Activated T-cell treated with anti-CD3 and anti-CD28 coated beads for 1 hour (primary cell): ENCODE data around the gene CBR1.
A peak's percentile ranks its signal among the peaks of the same experiment; 100 is the strongest.
"Not testable (repeated sequence)": the region's sequence is repeated elsewhere in the genome, so short reads cannot be mapped to it uniquely, and the experiment has no call there.

Experiments used
- DNase-seq: peaks from one replicate; pipeline ENCODE4 v3.0.0-alpha.2; 2020; ENCODE audit warnings: low read depth

Gene CBR1

DNA sequence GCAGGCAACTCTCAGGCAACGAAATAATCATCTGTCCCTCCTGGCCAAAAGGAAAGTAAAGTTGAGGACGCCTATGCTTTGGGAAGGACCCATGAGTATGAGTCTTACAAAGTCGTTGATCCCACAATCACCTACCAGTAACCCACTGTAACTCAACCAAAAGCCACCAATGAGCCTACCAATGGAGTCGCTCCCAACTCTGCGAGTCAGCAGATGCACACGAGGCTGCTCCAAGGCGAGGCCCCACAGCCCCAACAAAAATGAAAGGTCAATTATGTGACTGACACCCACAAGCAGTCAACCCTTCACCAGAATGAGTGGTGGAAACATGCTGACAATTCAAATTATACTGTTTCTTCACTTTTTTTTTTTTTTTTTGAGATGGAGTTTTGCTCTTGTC is 21.5 kb upstream of the CBR1 start:
- DNase-seq: no peak

DNA sequence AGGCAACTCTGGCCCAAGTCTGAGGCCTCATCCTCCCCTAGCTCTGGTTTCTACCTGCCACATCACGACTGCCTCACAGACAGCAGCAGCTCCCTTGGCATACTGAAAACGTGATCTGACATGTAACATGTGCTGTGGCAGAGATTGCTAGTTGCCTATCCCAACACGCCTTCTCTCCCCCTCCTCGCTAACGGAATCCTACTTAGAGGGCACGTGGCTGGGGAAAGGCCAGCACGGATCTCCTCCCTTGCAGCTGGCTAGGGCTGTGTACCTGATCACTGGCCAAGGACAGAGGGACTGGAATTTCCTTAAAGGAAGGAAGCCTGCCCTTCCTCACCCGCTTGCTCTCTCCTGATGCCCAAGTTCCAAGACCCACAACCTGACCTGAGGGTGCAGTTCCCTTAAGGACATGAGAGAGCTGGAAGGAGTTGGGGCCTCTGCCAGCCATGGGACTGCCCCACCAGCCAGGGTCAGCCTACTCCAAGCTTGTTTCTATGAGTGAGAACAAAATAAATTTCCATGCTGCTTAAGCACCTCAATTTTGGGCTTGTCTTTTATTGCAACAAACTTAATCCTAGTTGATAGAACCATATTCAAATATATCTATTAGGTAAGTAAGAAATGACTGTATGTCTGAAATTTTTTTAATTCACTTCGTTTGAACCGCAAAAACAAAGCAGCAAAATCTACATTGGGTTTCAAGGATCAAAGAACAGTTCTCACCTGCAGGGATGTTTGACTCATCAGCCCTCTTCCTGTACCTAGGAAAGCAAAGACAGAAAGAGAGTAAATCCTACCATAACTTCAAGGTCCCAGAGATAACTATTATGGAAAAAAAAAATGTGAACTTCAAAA is 16.7 kb upstream of the CBR1 start:
- DNase-seq: no peak

DNA sequence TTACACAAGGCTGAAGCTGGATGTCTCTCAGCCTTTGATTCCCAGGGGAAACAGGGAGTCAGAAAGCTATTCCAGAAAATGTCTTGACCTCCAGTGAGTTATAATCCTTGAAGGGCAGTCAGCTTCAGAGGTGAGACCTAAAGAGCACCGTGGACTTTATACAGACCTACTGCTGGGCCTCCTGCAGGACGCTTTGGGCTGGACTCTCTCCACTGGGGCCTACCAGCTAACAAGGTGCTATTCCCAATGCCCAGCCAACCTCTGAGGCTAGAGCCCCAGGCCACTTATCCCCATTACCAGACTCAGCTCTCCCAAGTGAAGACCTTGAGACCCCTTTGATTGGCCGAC is 16.1 kb upstream of the CBR1 start:
- DNase-seq: no peak

DNA sequence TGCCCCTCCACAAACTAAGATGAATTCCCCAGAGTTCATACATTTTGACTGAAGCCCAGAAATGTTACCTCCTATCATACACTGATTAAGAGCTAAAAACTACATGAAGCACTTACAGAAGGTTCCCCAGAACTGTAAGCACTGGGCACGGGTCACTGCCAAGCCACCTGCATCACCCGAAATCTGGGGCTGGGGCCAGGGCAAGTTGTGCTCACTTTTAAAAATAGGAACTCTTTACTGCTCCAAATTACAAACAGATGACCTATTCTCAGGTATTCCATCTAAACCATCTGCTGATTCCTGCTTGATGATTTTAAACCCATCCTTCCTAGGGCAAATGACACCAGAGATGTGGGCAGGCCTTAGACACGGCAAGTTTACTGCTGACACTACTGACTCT is 14.3 kb upstream of the CBR1 start:
- DNase-seq: no peak

DNA sequence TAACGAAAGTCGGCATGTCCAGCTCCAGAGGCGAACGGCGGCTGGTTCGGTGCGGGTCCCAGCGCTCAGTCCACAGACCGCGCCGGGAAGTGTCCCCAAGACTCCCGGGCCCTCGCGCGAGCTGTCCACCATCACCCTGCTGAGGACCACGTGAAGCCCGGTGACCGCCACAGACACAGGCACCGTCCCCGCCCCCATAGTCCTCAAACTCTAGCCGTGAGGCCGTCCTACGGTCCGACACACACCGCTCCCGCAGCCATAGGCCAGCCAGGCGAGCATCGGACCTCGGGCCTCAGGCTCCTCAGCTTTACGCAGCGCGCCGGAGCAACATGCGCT is 10.0 kb upstream of the CBR1 start:
- DNase-seq: no peak

DNA sequence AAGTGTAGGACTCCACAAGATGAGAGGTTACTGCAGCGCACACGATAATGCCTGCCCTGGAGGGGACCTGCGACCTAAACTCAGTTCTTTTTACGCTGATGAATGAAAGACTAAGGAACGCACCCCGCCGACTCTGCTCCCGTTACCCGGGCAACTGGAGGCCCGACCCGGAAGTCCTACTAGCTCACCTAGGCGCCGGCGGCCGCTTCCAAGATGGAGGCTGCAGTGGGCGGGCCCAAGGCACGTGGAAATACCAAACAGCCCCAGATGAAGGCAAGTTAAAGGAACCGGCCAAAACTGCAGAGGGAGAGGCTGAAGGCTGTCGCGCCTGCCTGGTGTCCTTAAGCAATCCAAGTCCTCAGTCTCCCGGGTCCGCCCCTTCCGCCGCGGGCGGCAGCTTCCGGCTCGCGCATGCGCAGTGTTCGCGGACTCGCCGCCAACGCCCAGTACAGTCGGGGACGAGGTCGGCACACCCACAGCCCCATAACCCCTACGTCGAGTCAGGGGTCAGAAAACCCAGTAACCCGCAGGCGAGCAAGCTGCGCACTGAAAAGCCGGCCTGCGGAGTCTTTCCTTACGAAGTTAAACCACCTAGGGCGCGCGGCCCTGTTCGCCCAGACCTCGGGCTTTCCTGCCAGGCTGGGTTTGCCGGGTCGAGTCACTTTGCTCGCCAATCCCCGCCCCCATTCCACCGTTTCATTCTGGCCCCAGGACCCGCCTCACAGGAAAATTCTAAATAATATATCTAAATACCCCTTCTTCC is 9.5 kb upstream of the CBR1 start, which contains the start of gene SETD4:
Gene SETD4 (minus strand): TSS at position 368 of the 763 bp plus-strand sequence. CDS start 1,638 bp downstream, outside the sequence.
- DNase-seq: peak; percentile 90

DNA sequence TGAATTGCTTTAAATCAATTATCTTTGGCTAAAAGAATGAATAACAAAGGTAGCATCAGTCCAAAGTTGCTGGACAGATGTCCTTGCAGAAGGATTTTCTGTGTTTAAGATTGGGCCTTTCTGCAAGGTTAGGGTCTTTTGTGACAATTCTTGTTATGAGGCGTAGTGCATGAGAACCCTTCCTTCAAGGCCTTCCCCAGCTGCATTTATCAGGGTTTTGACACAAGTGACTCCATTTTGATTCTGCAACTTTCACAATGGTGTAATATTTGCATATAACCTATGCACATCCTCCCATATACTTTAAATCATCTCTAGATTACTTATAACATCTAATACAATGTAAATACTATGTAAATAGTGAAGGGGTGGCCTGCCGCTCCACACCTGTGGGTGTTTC is 8.4 kb upstream of the CBR1 start:
- DNase-seq: no peak

DNA sequence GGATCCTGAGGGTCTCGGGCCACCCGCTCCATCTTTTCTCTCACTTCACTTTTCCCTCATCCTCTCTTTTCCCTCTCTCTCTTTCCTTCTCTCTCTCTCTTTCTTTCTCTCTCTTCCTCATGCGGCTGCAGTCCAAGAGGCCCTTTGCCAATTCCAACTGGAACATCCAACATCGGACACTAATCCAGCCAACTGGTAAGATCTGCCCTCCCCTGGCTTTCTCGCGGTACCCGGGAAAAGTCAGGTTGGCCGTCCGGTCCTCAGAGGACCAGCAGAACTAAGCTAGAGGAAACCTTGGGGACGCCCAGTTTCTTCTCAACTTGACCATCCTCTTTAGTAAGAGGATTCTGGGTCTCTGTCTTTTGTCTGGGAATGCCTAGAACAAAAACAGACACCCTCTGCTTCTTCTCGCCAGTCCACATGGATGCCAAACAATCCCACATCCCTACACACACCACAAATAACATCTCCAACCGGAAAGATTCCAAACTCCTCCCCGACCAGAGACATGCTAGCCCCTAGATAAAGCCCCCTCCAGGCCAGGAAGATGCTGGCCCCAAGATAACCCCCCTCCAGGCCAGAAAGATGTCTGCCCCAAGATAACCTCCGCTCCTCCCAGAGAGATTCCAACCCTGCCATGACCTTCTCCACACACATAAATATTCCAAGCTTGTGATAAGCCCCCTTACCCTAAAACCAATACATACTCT is 6.3 kb upstream of the CBR1 start:
- DNase-seq: no peak

DNA sequence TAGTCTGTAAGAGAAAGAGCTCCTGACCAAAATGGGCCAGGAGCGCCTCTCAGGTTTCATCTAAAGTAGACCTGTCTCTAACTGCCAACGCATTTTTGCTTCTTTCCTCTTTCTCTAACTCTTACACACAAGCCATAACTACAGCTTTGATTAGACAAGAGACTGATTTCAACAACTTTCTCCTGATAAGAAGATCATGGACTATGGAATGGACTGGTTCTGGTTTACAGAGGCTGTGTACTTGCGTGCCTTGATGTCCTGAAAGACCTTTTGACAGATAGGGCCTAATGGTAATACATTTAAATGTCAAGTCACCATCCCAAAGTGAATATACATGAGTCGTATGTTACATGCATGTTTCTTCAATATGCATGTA is 5.8 kb upstream of the CBR1 start:
- no peak for DNase-seq

DNA sequence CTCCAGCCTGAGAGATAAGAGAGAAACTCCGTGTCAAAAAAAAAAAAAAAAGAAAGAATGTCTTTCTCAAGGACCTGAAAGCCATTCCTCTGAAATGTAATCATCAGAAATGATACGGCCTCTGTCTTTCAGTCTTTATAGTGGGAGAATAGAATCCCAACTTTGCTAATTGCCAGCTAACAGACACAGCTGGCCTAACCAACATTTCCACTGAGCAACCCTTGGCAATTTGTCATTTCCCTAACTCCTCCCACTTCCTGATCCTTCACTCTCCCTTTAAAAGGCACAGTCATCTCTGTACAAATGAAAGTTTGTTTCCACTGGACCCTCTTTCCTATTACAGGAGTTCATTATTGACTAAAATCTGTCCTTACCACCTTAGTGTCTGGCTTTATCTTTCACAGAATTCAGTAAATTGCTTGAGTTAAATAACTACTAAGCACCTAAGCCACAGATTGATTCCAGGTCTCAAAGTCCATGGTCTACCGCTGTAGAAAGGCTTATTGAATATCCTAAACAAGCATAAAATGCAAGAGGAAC is 4.3 kb upstream of the CBR1 start:
- no peak for DNase-seq

DNA sequence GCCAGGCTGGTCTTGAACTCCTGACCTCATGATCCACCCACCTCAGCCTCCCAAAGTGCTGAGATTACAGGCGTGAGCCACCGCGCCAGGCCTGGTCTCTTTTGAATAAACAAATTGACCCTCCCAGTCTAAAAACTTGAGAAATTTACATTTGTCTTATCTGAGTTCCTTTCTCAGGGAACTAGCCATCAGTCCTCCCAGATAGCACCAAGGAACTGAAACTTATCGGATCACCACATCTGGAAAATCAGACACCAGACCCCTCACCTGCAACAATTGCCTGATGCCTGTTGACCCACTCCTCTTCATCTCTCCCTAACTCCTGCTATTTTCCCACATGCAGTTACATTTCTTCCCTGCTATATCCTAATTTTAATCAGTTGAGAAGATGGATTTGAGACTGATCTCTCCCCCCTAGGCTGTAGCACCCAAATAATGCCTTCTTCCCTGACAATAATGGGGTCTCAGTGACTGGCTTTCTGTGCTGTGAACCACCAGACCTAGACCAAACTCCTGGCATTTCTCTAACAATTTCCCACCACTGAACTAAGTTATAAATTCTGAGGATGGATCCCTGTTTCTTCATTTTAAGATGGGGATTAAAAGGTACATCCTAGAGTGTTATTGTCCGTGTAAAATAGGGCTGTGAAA is 951 bp upstream of the CBR1 start:
- no peak for DNase-seq

DNA sequence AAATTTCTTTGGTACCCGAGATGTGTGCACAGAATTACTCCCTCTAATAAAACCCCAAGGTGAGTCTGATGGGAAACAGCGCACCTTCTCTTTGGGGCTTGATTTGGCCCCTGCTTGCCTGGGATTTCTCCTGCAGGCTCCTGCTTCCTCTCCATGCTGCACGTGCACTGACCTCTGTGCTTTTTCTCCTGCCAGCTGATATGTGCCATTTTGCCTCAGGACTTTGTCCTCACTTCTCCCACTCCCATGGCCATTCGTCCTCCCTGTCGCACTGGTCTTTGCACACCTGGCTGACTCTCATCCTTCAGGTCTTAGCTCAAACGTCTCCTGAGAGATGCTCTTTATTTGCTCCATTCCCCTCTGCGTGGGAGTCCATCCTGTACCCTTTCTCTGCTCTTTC is 1.2 kb downstream of the CBR1 start:
- no peak for DNase-seq

DNA sequence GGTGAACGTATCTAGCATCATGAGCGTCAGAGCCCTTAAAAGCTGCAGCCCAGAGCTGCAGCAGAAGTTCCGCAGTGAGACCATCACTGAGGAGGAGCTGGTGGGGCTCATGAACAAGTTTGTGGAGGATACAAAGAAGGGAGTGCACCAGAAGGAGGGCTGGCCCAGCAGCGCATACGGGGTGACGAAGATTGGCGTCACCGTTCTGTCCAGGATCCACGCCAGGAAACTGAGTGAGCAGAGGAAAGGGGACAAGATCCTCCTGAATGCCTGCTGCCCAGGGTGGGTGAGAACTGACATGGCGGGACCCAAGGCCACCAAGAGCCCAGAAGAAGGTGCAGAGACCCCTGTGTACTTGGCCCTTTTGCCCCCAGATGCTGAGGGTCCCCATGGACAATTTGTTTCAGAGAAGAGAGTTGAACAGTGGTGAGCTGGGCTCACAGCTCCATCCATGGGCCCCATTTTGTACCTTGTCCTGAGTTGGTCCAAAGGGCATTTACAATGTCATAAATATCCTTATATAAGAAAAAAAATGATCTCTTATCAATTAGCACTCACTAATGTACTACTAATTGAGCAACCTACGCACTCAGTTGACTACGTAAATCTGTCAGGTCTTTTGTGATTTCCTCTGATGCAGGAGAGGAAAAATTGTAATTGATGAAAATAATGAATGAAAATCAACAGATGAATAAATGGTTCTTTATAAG is 2.8 kb downstream of the CBR1 start:
- no peak for DNase-seq

DNA sequence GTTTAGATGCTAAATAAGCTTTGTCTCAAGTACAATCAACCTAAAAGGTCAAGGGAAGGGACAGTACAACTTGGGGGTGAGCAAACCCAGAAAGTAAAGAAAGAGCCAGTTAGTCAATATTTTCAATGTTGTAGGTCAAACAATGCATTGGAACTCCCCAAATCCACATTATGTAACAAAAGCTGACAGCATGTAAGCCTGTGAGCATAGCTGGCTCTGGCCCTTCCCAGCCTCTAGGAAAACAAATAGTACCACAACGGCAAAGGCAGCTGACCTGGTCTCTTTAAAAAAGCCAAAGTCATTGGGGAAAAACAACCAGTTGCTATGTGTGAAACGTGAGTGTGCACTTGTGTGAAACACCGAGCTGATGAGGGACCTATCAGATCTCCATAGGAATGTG is 3.4 kb downstream of the CBR1 start:
- no peak for DNase-seq

DNA sequence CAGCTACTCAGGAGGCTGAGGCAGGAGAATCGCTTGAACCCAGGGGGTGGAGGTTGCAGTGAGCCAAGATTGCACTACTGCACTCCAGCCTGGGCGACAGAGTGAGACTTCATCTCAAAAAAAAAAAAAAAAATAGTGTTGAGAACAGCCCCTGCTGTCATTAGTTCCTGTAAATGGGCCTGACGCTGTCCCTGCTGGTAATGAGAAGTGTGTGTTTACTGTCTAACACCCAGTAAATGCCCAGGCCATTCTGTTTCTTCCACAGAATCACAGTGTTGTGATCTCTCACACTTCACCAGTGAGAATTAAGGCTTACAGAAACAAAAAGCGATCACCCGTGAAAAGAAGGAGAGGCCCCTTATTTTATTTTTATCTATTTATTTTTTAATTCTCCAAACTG is 4.1 kb downstream of the CBR1 start:
- not testable (repeated sequence) for DNase-seq

DNA sequence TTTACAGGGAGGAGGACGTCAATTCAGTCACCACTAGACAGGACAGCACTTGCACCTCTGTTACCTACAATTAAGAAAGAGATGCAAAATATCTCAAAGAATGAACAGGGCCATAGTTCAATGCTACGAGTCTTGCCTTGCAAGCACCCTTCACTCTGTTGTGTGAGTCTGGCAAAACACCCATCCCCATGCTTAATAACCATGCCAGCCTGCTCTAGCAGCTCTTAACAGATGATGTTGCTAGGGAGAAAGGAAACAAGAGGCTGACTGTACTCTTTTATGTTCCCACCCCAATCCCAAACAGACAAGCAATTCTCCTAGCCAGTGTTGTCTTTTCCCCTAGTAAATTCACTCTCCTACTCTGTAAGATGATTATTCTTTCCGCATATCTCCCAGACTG is 5.3 kb downstream of the CBR1 start:
- DNase-seq: no peak

DNA sequence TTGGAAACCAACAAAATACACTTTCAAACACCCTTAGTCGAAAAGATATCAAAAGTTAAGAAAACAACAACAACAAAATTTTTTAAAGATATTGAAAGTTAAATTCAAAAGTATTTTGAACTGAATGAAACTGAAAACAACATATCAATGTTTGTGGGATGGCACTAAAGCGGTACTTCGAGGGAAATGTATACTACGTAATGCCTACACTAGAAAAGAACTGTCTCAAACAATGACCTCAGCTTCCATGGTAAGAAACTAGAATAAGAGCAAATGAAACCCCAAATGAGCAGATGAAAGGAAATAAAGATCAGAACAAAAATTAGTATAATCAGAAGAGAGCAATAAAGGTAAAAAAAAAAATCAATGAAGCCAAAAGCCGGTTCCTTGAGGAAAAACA is 6.1 kb downstream of the CBR1 start:
- DNase-seq: no peak

DNA sequence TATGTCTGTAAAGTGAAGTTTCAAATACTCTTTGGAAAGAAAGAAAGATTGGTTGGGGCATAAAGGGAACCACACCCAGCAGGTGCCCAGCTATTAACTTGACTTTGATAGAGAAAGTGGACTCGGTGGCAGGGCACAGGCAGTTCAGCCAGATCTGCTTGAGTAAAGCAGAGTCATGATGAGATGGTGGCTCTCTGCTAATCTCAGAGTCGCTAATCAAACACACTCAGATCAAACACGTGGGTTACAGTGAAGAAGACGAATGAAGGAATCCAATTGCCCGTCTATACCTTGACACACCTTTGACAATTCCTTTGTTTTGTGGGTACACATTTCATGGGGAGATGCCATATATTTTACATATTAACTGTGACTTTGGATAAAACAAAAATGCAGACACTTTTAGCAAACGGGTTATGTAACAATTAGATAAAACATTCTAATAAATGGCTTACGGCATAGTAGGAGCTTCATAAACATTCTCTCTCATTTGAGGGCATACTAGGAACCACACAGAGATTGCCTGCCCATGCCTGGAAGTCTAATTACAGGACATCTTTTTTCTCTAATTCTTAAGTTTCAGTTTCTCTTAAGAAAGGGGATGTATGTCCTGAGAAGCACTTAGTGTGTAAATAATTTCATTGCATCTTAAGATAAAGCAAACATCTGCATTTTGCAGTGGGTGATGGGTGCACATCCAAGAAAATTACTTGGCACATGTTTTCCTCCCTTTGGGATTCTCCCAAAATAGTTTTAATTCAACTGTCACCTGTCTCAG is 7.2 kb downstream of the CBR1 start:
- DNase-seq: no peak

DNA sequence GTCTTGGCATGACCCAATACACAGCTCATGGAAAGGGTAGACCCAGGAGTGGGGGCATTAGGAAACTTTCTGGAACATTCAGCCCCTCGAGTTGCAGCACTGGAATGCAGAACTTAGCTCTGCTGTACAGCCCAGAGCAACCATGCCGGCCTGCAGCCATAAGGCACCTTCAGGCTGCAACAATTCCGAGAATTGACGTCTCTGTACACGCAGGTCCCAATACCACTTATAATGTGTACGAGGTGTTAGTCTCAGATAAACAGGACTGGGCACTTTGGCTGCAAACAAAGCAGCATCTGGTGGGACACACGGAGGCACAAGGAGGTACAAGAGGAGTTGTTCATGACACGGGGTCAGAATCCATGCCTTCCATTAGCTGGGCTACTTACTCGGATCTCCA is 7.9 kb downstream of the CBR1 start:
- DNase-seq: no peak

DNA sequence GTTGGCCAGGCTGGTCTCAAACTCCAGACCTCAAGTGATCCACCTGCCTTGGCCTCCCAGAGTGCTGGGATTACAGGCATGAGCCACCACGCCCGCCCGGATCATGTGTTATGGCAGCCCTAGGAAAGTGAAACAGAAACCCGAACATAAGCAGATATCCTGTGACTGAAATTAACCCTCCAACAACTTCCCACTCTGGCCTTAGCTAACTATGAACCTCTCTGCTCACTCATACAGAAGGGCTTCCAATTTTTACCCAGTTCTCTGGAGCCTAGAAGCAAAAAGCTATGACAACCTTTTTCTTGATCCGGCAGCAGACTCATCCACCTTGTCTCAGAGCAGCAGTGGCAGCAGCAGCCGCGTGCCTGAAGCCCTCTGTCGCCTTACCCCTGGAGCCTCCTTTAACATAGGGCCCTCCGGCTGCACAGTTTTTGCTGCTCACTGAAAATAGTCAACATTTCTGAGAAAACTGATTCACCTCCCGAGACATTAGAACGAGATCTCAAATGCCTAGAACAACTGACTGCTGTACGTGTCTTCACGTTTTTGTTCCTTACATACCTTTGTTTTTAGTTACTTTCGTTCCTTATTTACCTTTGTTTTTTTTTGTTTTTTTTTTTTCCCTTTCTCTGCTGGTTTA is 9.3 kb downstream of the CBR1 start:
- no peak for DNase-seq
